Renal pelvis (tissue), 4 donors: Measurements from ENCODE around the gene PNPO. TPM values are rescaled to one million over a fixed set of nuclear protein-coding genes. Genes with fewer than 3 reads are reported as not detected.

Source experiments
- DNase-seq: peaks from one replicate; pipeline ENCODE4 v3.0.0-alpha.2; 2013
- polyA plus RNA-seq, 3 donors: library from polyadenylated mRNA; unstranded; fragments of 120-200 nt; gene quantifications; one replicate each; pipeline ENCODE4 v1.2.1, GENCODE V29; 2013; ENCODE audit not compliant: insufficient read length in 3 of 3

PNPO gene
- polyA plus RNA-seq, 3 donors, result 18.1 to 27.0 (median 25.4) TPM

GRCh38 chr17:47946516-47946915 is 5.1 kb downstream of the PNPO start:
- DNase-seq, result no peak

DNA sequence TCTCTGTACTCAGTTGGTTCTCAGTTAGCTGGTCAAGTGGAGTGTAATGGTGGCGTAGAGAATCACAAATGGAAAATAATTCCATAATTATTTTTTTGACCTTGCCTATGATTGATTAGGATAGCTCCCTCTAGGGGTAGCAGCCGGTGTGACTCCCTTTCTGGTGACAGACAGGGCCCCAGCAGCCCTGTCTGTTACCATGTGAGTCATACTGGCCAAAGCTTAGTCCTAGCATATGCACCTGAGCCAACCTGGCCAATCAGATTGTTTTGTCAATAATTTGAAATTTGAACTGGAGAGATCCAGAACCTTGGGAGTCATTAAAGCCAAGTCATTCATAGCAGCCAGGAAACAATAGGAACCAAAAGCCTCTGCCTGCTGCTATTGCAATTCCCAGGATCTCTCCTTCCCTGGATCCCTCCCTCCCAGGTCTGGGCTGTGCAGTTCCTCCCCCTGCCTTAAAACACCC is 5.6 kb downstream of the PNPO start:
- DNase-seq, result peak; percentile 40

GRCh38 chr17:47948706-47949196 is 7.4 kb downstream of the PNPO start:
- no peak for DNase-seq

GRCh38 chr17:47949197-47949759 is 7.9 kb downstream of the PNPO start:
- DNase-seq, result peak; percentile 86

DNA sequence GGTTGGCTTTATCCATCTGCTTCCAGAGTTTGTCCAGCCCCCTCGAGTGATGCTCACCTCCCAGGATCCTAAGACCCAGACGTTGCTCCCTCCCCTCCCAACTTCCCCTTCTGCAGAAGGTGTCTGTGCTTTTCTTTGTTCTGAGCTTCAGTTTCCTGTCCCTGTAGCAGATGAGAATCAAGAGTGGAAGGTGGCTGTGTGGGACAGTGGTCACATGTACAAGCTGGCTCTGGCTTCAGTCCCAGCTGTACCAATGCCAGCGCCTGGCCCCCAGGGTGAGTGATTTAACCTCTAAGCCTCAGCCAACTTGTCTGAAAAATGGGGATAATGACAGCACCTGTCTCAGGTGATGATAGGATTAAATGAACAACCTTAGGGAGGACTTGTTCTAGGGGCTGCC is 8.6 kb downstream of the PNPO start:
- DNase-seq, result no peak

- DNase-seq, result no peak
Observed at GRCh38 chr17:47950448-47950847, 9.1 kb downstream of the PNPO start.

DNA sequence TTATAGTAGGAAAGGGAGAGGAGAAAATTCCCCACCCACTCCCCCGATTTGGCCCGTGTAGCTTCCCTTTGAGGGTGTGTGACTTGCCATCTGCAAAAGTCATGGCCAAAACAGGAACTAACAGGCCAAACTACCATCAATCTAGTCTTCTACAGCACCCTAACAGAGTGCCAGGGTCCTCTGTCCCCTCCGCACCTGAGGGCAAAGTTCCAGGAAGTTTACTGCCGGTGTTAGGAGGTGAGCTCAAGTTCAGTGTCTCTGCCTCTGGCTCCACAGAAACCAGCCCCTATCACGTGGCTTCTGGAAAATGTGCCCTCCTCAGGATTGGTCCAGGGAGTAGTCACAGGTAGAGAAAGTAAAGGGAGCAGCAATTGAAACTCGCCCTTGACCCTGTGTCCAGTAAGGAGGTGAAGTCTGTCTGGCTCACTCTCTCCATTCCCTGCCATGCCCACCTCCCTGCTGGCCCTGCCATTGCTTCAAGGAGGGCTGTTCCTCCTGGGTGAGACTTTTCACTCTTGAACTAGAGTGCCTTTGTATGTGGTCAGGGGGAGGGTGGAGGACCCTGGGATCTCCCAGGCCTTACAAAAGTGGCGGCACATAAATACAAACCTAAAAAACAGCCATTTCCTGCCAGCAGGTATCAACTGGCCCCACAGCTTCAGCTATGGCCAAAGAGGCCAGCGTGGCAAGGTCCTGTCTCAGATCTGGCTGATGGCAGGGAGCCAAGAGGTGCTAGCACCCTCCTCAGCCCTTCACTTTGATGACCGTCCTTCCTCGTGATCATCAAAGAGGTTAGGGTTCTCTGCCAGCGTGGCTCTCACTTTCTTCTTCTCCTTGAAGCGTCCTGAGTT is 11.0 kb downstream of the PNPO start:
- DNase-seq, result no peak

DNA sequence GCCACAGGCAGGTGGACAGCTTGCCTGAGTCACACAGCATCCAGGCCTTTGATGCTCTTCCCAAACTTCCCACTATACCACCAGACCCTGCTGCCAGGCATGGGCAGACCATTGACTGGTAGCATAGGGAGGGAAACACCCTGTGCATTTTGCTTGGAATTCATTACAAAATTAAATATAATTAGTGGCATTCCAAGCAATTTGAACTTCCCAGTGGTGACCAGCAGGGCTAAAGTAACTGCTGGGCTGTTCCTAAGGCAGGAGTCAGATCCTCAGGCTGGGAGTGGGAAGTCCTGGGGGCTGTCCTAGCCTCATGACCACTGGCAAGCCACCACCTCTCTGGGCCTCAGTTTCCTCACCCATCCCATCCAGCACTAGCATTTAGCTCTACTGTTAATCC is 12.5 kb downstream of the PNPO start:
- DNase-seq, result no peak

GRCh38 chr17:47955497-47956461 is 14.4 kb downstream of the PNPO start:
- DNase-seq, result no peak

DNA sequence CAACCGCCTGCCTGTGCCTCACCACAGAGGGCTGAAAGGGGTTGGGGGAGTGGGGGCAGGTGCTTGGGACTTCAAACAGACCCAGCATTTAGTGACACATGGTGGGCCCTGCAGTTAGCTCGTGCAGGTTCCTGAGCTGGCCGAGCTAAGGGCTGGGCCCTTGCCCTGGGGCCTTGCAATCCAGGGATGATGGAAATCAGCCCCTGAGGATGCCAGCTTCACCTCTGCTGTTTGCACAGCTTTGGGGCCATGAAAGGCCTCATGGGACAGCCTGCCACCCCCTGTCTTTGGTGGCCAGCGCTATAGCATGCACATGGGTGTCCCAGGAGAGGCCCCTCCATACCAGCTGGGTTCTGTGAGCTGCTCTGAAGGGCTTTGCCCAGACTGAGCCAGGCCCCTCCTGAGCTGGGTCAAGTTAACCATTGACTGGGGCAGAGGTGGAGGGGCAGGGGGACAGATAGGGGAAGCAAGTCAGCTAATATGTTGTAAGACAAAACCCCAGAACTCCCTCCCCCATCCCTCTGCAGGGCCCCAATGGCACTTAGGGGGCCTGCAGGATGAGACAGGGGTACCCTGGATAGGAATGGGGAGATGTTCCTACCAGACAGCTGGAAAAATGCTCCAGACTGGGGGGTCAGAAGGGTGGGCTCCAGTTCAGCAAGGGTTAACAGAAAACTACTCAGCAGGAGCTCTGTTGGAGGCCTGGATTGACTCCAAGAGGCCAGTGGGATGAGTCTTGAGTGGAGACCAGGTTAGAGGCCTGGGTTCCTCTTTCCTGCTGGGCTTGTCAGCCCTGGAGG is 15.6 kb downstream of the PNPO start:
- no peak for DNase-seq

DNA sequence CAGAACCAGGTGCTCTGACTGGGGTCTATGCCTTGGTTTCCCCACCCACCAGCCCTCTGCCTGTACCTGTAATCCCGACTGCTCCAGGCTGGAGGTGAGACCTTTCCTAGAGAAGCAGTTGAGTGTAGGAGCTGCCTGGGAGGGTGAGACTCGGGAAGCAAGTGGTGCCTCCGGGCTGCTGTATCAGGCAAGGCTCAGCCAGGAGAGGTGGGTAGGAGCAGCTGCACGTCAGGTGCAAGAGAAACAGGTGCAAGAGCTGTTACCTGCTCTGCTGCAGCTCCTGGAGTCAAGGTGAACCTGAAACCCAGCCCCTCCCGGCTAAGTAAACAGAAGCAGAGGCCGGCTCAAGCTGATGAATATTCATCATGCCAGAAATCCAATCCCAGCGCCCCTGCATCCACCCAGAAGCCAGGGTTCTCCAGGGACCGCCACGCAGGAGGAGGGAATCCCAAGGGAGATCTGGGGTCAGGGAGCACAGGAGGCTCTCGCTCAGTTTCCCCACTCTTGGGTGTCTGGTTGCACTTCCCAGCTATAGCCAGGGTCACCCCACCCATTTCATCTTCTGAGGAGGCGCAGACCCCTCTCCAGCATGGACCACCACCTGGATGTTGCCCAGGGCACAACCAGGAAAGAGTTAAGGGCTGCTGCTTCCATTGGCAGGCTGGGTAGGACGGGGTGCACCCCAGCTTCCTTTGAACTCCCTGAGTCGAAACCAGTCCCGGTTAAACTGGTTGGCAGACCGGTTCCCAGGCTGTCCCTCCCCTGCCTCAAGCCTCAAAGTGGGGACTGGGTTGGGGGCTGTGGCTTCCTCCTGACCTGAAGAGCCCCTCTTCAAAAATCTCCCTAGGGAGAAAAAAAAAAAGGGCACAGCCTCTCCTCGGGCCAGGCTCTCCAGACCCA is 16.5 kb downstream of the PNPO start, which contains the start of gene PRR15L:
Gene PRR15L (minus strand): TSS at position 293 of the 900 bp plus-strand sequence. CDS start 4,649 bp downstream, outside the sequence.
- peak; percentile 48 for DNase-seq

DNA sequence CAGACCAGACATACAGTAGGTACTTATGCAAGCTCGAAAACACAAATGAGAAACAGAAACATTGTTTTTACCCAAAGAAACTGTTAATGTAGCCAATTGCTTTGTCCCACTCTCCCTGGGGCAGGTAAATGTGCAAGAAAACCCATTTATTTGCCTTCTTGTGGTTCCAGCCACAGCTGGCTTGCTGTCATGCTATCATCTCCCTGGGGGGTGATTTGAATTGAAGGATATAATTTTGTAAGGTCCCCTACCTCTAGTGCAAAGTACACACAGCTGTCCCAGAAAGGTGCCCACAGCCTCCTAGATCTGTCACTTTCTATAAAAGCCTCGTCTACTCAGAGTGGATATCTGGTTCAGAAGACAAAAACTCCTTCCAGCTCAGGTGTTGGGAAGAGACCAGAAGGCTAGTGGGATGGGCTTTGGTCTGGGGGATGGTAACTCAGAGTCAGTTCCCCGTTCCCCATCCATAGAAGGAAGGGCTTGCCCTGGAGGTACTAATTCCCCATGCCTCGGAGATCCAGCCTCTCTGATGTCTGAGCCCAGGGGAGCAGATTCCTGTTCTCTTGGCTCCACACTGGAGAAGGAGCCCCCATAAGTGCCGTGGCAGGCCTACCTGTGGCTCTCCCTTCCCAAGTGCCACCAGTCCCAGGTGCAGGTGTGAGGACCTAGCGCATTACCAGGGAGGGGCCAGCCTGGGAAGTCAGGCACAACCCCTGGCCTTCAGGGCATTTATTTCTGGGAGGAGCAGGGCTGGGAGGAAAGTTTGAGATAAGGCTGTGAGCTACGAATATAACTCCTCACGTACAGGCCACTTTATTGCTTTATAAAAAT is 18.7 kb downstream of the PNPO start:
- DNase-seq, result no peak

GRCh38 chr17:47961406-47961805 is 20.0 kb downstream of the PNPO start:
- DNase-seq, result no peak

- DNase-seq, result no peak
Observed at GRCh38 chr17:47962901-47963300, 21.5 kb downstream of the PNPO start.

DNA sequence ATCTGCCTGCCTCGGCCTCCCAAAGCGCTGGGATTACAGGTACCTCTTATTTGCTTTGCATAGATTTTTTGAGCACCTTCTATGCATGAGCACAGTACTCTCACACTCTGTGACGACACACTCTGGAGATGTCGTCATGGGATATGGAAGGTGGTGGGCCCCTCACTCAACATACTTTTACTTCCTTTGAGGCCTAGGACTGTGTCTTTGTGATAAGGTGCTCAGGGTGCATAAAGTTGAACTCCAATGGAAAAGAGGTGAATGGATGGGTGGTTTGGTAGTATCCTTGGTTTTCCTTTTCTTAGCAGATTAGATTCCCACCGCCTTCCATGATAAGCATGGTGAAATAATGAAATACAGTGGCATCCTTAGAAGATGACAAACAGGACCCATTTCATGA is 23.5 kb downstream of the PNPO start:
- DNase-seq, result no peak

GRCh38 chr17:47966079-47966519 is 24.7 kb downstream of the PNPO start:
- no peak for DNase-seq

DNA sequence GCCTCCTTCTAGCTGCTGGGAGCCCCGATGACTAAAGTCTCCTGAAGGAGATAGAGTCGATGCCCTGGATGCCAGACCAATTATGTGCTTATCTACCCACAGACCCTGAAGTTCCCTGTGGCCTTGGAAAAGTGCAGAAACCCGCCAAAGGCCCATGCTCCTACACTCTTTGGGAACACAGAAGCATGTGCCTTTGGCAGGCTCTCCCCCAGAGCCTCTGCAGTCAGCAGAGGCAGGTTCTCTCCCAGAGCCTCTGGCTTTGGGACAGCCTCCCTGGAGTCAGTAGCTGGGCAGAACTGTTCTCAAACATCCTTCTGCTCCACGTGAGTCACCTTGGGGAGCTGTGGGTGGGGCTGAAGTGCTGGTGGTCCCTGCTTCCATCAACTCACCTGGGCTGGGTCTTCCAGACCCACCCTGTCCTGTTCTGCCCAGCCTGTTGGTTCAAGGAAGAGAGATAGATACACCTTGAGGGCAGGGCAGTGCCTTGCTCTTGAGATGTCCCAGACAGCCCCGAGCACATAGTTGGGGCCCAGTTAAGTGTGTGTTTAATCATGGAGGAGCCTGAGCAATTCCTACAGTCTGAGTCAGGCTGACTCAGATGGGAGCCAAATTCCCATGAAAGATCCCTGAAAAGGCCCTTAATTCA is 26.4 kb downstream of the PNPO start:
- DNase-seq, result no peak

DNA sequence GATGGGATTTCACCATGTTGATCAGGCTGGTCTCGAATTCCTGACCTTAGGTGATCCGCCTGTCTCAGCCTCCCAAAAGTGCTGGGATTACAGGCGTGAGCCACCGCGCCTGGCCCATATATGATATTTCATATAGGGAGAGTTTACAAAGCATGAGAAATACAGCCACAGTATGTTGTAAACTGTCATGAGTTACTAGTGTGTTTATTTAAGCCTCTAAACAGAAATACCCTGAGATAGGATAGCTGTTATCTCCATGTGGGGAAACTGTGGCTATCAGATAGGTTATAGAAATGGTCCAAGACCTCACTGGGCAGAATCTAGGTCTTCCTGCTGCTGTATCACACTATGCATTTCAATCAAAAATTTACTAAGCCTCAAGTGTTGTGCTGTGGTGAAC is 27.5 kb downstream of the PNPO start:
- no peak for DNase-seq
